Measurements from ENCODE around the gene BRCC3. TPM values are rescaled to one million over a fixed set of nuclear protein-coding genes. Genes with fewer than 3 reads are reported as not detected.

Gene BRCC3
- polyA plus RNA-seq (ENCODE audit: insufficient read length), result 12.1 TPM

DNA sequence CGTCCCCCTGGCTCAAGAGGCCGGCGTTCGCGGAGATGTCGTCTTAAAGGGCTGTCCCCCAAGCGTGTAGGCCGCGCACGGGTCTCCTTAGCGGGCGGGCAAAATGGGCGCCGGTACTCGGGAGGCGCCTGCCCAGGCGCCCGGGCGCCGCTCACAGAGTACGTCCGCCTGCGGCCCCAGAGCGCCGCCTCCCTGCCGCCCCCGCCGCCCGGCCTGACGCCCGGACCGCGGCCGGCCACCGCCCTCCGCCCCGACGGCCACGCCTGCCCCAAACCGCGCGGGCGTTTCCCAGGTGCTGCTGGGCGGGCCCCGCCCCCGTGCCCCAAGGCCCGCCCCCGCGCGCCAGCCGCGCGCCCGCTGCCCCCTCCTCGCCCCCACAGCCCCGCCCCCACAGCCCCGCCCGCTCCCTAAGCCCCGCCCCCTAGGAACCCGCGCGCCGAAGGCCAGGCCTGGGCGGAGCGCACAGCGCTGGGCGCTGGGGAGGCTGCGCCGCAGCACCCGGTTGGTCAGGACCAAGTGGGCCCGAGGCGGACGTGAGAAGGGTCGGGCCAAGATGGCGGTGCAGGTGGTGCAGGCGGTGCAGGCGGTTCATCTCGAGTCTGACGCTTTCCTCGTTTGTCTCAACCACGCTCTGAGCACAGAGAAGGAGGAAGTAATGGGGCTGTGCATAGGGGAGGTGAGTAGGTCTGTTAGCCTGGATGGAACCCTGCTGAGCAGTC lies at the start of gene BRCC3, which contains the start of the genes CMC4 and MTCP1:
Gene BRCC3, plus strand, starts transcription at position 534 of the 719 bp plus-strand sequence. Its CDS starts 20 bp downstream, at position 554.
Gene CMC4, minus strand, starts transcription at position 162 of the 719 bp plus-strand sequence. CDS start 7,113 bp downstream, outside the sequence.
Gene MTCP1, minus strand, starts transcription at position 162 of the 719 bp plus-strand sequence. CDS start 5,126 bp downstream, outside the sequence.
- peak; percentile 81 for DNase-seq

DNA sequence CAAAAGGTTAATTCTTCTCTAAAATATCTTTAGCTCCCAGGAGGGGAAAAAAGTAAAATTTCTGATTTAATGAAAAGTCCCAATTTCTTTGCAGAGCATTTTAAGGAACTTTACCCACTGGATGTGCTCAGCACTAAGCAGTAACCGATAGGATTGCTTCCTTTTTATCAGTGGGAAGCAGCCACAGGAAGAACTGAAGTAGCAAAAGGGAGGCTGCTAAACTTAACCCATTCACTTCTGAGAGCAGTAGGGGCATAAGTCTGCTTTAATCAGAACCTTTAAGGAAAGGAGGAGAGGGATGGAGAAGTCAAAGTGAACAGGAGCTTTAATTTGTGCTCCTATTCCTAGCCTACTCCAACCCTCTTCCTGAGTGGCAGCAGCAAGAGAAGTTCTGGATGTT lies 48.7 kb upstream of the BRCC3 start, which contains the start of gene F8:
Gene F8, minus strand, starts transcription at position 139 of the 400 bp plus-strand sequence. CDS start 171 bp downstream, outside the sequence.
- DNase-seq, result no peak

DNA sequence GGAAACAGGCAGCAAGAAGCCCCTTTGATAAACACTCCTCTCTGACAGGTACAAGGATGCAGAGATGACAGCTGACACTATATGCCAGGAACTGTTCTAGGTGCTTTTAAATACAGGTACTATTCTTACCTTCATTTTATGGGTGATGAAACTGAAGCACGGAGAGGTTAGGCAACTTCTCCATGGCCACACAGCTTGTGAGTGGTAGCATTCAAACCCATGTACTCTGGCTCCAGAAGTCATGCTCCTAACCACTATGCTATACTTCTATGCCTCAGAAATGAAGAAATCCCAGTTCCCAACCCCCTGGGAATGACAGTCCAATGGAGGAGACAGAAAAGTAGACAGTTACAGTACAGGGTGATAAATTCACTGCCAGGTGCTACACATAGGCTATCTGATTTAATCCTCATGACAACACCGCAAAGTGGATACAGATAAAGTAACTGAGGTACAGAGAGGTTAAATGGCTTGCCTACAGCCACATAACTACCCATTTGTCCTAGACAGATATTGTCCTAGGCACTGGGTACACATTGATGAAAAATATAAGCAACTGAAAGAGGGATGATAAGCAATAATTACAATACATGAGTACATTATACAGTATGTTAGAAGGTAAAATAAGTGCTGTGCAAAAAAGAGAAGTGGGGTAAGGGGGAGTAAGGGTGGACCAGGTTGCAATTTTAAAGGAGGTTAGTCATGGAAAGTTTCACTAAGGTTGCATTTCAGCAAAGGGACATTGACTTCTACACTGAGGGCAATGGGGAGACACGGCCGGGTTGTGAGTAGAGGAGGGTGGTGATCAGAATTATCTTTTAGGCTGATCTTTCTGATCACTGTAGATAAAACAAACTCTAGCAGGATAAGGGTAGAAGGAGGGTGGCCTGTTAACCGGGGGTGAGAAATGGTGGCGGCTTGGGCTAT lies 47.1 kb upstream of the BRCC3 start:
- DNase-seq, result no peak

DNA sequence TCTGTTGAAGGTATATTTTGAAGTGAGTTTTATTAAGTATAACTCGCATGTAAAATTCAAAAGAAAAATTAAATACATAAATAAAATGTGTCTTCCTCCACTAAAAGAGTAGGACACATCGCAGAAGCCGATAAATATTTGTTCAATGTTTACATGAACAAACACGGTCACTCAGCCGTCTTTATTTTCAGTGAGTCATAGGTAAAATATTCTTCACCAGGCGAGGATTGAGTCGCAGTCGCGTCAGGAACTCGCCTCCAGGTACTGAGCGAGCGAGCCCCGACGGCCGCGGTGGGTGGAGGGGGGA lies 44.9 kb upstream of the BRCC3 start:
- no peak for DNase-seq

DNA sequence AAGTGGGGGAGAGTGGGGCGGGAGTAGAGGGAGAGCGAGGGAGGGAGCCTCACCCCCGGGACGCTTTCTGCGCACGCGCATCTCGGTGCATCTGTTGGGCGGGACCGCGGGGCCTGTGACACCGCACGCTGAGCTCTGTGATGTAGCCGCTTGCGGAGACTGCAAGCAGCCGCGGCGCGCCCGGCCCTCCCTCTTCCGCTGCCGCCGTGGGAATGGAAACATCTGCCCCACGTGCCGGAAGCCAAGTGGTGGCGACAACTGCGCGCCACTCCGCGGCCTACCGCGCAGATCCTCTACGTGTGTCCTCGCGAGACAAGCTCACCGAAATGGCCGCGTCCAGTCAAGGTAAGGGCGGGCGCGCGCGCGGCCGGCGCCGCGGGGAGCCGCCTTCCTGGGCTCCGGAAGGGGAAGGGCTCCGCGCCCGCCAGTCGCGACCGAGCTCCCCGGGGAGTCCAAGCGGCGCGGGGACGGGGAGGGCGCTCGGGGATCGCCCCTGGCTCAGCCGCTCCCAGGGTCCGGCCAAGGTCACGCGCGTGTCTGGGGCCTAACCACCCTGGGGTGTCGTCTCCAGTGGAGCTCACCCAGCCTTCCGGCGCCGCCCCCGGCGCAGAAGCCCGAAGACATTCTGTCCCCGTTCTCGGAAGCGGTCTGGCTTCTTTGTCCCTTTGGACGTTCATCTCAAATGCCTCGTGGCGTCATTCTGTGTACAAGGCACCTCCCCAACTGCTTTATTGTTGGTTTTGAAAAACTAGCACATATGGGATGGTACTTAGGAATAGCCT lies 44.4 kb upstream of the BRCC3 start, which contains the start of gene FUNDC2:
Gene FUNDC2, plus strand, starts transcription at position 118 of the 782 bp plus-strand sequence. Its CDS starts 95 bp downstream, at position 213.
- DNase-seq, result peak; percentile 91

DNA sequence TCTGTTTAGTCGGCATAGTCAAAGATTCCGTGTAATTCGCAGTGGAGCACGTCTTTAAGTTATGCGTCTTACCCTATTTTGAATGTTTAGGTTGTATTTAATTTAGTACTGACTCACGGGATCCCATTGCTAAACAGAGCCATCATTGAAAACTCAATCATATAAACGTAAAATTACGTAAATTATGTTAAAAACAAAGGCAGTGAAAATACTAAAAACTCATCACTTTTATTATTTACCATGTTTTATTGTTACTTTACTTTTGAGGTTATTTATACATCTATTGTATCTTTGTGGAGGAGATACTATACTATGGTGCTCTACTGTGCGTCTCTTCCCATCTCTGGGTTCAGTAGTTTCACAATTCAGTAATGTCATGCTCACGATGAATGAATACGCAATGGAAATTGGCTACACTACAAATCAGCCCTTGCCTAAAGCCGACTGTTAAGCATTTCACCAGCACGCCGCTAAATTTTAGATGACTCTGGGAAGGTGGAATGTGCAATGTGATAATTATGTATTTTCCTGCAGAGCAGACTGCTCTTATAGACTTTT lies 43.7 kb upstream of the BRCC3 start:
- DNase-seq, result peak; percentile 62

DNA sequence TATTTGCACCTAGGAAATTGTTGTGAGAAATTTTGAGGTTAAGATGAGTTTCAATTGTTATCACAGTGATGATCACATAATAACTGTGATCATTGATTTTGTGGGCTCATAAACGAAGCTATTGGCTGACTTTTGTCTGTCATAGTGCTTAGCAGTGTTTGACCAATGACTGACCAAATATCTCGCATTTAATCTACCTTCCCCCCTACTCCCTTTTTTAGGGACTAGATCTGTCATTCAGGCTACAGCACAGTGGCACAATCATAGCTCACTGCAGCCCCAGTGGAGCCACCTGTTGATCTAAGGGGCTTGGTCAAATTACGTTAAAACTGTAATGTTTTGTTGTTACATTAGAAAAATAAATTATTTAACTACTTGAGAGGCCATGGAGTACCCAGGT lies 43.2 kb upstream of the BRCC3 start:
- no peak for DNase-seq

DNA sequence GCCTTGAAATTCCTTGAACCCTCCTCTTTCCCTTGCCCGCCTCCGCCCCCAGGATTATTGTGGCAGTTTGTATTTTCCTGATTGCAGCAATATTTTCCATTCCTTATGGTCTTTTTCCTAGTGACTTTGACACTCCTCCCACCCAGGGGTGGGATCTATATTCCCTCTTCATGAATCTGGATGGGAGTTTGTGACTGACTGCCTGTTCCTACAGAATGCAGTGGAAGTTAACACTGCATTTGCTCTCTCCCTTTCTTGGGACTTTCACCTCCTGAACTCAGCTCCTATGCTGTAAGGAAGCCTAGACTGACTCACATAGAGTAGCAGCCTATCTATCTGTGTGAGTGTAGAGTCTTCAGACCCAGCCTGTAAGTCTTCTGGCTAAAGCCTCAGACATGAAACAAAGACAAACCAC lies 42.4 kb upstream of the BRCC3 start:
- DNase-seq, result no peak

DNA sequence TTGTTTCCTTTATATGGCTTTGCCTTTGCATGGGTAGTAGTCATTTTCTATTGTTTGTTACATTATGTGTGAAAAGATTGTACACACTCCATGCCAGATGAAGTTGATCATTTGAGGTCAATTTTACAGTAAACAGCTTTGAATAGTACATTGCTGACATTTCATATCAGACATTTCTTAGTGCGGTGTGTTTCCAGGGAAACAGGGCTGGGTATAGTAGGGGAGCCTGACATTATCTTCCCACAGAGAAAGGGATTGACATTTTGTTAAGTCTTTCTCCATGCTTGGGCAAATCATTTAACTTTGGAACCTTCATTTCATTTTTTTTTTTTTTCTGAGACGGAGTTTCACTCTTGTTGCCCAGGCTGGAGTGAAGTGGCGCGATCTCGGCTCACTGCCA lies 39.7 kb upstream of the BRCC3 start:
- DNase-seq, result no peak

DNA sequence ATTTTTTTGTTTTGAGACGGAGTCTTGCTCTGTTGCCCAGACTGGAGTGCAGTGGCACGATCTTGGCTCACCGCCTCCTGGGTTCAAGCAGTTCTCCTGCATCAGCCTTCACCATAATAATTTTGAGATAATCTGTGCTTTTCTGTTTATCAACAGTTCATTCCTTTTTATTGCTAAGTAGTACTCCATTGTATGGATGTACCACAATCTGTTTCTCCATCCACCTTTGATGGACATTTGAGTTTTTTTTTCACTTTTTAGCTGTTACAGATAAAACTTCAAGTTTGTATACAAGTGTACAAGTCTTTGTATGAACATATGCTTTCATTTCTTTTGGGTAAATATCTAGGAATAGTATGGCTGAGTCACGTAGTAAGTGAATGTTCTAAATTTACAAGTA lies 35.6 kb upstream of the BRCC3 start:
- DNase-seq, result no peak

DNA sequence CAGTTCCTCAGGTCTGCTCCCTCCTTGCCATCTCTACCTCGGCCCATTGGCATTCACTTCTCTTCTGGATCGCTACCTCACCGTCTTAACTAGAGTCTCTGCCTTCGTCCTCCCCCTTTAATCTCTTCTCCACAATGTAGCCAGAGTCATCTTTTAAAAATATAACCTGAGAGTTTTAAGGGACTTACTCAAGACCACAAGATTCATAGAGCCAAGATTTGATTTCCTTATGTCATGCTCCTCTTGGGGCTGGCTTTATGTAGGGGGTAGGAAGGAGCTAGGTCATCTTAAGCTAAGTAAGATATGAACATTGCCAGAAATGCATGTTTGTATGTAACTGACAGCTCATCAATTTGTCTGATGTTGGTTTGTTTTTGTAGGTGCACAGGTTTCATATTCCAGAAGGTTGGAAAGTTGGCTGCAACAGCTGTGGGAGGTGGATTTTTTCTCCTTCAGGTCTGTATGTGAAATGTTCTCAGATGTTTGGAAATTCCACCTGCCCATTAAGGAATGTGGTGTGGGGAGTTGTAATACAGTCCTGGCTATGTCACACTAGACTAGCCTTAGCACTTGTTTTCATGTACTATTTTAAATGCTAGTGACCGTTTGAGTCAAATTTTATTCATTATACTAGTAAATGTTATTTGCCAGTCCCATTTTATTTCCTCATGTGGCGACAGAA lies 25.0 kb upstream of the BRCC3 start:
- no peak for DNase-seq

DNA sequence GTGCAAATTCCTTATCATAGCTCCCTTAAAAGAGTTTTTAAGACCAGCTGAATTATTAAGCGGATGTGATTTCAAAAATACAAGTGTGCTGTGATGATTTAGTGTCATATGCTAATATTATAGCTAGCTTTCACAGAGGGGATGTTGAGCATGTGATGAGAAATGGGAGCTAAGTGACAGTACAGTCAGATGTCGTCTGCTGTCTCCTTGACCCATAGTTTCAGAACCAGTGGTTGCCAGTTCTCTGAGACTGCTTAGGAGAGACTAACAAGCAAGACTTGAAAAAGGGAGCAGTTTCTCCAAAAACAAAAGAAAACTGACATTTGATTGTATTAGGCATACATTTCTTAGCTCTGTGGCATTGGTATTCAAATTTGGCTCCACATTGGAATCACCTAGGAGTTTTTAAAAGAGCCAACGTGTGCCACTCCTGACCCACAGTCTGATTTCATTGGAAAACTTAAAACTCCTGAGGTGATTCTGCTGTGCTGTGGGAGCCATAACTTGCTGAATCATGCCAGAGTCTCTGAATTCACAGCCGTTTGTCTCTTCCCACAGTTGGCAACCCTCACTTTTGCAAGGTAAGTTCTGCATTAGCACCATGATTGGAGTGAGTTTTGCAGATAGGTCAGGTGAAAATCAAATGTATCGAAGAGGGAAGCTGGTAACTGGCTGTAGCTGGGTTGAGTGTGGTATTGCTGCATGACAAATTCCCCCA lies 24.3 kb upstream of the BRCC3 start:
- no peak for DNase-seq

DNA sequence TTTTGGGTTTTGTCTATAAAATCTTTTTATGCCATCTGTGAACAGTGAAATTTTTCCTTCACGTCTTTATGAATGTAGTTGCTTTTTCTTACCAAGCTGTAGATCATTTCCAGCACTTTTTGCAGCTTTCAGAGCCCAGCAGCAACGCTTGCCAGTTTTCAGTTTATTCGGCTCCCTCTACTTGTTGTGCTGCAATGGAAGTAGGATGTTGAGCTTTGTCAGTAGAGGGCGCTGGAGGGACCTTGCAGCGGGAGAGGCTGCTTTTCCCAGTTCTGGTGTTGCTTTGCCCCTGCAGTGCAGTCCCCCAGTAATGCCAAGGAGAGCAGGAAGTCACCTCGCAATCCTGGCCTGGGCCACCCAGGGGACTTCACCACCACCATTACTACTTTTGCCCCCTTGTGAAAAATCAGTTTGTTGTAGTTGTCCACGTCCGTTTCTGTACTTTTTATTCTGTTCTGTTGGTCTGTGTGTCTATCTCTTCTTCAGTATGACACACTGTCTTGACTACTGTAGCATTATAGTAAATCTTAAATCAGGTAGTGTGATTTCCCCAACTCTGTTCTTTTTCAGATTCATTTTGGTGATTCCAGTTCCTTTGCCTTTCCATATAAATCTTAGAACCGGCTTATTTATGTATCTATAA lies 22.2 kb upstream of the BRCC3 start:
- peak; percentile 20 for DNase-seq

DNA sequence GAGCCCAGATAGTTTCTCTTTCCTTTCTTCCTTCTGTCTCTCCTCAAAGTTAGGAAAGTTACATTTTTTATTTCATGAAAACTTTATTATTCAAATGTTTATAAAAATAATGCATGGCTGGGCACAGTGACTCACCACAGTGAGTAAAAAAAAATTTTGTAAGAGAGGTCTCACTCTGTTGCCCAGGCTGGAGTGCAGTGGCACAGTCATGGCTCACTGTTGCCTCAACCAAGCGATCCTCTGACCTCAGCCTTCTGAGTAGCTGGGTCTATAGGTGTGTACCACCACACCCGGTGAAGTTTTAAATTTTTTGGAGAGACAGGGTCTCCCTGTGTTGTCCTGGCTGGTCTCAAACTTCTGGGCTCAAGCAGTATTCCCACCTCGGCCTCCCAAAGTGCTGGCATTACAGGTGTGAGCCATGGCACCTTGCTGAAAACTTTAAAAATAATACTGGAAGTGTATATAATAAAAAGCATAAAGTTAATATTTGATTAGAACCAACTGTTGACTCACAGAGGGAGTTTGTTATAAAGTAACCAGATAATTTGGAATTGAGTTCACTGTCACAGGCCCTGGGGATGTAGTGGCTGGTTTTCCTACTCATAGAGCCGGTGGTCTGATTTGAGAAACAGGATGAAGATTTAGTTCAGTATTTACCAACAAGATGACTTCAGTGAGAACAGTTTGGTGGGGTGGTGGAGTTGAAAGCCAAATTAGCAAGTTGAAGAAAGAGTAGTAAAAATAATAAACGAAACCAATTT lies 18.4 kb upstream of the BRCC3 start:
- no peak for DNase-seq

DNA sequence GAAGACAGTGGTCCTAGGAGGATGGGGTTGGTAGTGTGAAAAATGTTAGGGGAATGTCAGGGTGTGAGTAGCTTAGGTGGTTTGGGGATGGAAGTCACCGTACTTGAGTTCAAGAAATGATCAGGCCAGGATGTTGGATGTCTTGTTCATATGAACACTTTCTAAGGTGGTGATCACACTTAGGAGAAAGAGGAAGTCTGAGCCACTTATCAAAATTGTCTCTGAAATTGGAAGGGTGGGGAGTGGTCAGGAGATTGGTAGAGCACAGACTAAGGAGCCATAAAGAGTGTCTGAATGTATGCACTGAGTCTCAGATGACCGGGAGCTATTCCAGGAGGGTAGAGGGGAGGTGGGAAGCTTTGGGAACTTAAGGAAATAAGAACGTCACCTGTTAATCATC lies 17.7 kb upstream of the BRCC3 start:
- no peak for DNase-seq

DNA sequence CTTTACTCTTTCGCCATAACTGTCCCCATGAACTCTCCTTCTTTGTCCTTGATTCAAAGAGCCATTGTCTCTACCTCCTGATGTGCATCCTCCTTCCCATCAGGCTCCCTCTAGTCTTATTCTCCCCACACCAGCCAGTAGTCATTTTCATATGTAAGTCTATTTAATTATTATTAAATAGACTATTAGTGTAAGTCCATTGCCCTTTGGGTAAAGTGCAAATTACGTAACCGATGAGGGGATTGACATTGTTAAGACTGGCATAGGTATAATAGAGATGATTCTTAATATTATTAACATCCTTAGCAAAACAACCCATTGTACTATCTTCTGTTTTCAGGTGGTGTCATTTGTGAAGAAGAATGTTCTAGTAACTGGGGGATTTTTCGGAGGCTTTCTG lies 17.1 kb upstream of the BRCC3 start:
- no peak for DNase-seq

DNA sequence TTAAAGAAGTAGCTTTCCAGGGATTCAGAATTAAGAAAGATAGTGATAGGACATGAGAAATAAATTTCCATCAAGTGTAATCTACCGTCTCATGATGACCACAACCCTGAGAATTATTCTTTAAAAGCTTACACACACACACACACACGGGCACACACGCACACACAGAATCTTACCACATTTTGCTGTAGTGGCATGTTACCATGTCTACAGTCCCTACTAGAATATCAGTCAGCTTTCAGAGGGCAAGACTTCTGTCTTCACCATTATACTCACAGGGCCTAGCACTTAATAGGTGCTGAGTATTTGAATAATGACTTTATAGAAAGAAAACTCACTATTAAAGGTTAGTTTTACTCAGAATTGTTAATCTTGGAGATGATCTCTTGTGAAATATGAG lies 15.8 kb upstream of the BRCC3 start:
- no peak for DNase-seq

DNA sequence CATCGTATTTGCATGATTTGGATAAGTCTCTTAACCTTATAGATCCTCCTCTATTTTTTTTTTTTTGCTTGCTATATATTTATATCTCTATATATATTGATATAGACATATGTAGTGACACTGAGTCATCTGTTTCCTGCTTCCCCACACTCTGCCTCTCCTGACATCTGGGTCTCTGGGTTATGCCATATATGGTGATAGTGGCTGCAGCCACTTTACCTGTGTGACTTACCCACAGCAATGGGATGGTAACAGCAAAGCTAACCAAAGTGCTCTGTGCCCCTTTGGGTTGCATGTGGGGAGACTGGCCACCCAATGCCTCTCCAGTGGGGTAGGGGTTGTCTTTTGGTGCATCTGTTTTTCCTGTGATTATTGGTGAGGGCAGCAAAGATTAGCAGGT lies 14.8 kb upstream of the BRCC3 start:
- DNase-seq, result no peak
